Measurements from ENCODE around the gene ANK3.

- no peak for TF ChIP-seq CTCF (IDR thresholded peaks at IDR 0.05)
- TF ChIP-seq POLR2AphosphoS5 (IDR thresholded peaks at IDR 0.05; ENCODE audit: insufficient read depth in 1 of 2, low read depth in 1 of 2): no peak
These were observed 129.4 kb downstream of the ANK3 start for GRCh38 chr10:60260321-60260720.

Data from vagina (tissue), 2 donors.